ENCODE measurements around the gene PLA2G4B. TPM values are rescaled to one million over a fixed set of nuclear protein-coding genes. Genes with fewer than 3 reads are reported as not detected.

Gene PLA2G4B
- total RNA-seq, 1 donor from 2014 or later: 2.5 TPM

DNA sequence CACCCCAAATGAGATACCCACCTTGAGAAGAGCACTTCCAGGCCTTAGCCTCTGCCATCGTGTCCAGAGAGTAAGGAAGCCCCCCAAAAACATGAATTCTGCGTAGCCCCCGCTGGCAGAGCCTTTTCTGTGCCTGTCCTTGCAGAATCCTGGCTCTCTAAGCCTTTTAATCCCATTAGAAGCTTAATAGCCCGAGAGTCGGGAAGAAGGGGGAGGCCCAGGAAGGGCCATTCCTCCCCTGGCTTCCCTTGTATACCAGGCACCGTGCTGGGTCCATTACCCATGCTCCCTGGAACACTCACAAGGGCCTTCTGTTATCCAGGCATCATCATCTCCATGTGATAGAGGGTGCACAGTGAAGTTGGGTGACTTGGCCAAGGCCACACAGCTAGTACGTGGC lies 48.1 kb downstream of the PLA2G4B start:
- DNase-seq: no peak

GRCh38 chr15:41887161-41887560 lies 48.5 kb downstream of the PLA2G4B start:
- no peak for DNase-seq

DNA sequence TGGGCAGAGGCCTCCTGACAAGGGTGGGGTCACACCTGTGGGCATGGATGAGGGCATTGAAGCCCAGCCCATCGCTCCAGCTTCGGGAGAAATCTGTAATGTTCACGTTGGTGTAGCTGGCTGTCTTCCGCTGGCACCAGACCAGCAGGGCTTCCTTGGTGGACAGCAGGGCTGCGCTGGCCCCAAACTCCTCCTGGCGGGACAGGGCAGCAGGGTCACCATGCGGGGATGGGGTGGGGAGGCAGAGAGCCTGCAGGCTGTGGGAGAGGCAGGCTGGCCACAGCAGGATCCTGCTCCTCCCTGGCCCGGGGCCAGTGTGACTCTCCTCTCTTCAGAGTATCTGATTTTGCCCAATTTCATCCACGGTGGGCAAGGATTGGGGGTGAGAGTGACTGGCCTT lies 49.2 kb downstream of the PLA2G4B start:
- DNase-seq: no peak

DNA sequence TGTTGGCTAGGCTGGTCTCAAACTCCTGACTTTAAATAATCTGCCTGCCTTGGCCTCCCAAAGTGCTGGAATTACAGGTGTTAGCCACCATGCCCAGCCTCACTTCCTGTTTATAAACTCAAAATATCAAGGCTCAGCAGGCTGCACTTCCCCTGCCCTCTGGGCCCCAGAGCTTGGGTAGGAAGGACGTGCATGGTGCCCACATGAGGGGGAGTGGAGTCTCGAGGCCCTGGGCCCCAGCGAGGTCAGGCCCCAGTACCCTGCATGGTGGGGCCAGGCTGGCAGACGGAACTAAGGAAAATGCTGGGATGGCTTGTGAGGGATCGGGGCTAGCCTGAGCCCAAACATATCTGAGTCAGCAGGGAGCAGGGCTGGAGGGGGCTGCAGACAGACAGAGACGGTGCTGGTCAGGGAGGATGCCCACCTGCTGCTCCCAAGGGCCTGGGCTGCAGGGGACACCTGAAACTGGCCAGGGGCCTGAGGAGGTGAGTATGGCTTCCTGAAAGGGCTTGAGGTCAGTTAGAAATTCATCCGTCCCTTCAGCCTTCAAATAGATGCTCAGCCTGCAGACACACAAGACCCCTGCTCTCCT lies 50.1 kb downstream of the PLA2G4B start:
- DNase-seq: no peak

- DNase-seq: no peak
Observed at GRCh38 chr15:41890050-41890690, 51.5 kb downstream of the PLA2G4B start.

GRCh38 chr15:41891226-41891625 lies 52.6 kb downstream of the PLA2G4B start:
- no peak for DNase-seq

DNA sequence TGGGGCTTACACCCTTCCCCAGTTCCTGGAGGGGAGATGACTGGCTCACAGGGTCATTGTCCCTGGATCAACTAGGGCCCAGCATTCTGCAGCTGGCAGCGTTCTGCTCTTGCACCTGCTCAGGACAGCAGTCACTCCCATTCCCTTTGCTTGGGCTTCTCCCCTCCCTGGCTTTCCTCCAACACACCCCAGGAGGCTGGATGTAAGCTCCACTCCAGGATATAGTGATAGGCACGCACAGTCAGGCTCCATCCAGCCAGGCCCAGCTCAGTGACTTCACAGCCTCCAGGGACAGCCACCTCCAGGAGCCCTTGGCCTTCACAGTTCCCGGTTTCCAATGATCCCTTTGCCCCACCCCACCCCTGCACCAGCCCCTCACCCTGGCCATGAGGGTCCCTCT lies 53.3 kb downstream of the PLA2G4B start:
- no peak for DNase-seq

- DNase-seq: no peak
Observed at GRCh38 chr15:41892621-41893421, 54.2 kb downstream of the PLA2G4B start.

DNA sequence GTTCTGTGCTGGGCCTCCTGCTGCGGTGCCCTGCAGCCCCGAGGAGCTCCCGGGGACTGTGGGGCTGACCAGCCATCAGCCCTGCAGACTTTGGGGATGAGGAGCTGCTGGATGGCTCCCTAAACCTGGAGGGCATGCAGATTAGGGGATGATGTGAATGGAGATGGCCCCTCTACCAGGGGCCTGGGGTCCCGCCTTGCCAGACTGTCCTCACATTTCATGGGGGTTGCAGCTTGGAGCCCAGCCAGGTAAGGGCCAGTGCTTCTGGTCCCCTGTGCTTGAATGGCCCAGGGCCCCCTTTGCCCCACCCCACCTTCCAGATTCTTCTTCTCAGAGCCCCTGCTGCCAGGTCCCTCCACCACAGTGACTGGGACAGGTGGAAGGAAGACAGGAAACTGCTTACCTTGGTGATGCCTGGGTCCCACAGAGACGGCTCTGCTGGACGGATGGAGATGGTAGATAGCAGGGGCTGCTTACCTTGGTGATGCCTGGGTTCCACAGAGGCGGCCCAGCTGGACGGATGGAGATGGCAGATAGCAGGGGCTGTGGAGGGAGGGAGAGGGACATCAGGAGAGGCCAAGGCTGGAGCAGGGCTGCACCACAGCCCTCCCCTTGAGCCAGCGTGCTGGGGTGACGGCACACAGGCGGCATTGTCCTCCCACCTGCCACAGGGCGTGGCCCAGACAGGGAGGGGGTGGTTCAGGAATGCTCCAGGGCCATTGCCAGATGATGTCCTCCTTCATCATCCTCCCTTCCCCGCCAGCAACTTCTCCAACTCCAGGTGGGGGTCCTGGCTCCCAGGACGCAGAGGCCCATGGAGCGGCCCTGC lies 55.0 kb downstream of the PLA2G4B start, which contains the start of gene SPTBN5:
TSS of gene SPTBN5 (minus strand) at position 632 of the 829 bp plus-strand sequence. CDS start at position 76, 556 bp downstream.
- no peak for DNase-seq

GRCh38 chr15:41894251-41894790 lies 55.7 kb downstream of the PLA2G4B start:
- no peak for DNase-seq

GRCh38 chr15:41894791-41895463 lies 56.3 kb downstream of the PLA2G4B start:
- DNase-seq: peak; percentile 25

GRCh38 chr15:41895491-41895890 lies 56.8 kb downstream of the PLA2G4B start:
- DNase-seq: no peak

- DNase-seq: no peak
Observed at GRCh38 chr15:41895957-41896356, 57.3 kb downstream of the PLA2G4B start.

- no peak for DNase-seq
Observed at GRCh38 chr15:41896566-41896965, 57.9 kb downstream of the PLA2G4B start.

- DNase-seq: no peak
Observed at GRCh38 chr15:41897363-41897799, 58.7 kb downstream of the PLA2G4B start.

Small RNAs within 50 kb of the gene (small RNA-seq; reads per million reads assigned to genes)
- not detected for gene JMJD7-PLA2G4B
- not detected for gene MIR4310
- gene RNA5SP393: not detected

Other genes with a start within 250 kb of the PLA2G4B start
- gene MGA, start 178.4 kb upstream of the PLA2G4B start, total RNA-seq: 112 TPM
- gene MAPKBP1, start 64.4 kb upstream of the PLA2G4B start, total RNA-seq: 32.4 TPM
- gene JMJD7, start 10.8 kb upstream of the PLA2G4B start, total RNA-seq: 3.0 TPM
- gene SPTBN5, start 55.2 kb downstream of the PLA2G4B start, total RNA-seq: 0.16 TPM
- 2.2 TPM for gene EHD4, start 133.7 kb downstream of the PLA2G4B start, total RNA-seq
- not detected for gene PLA2G4E, start 182.2 kb downstream of the PLA2G4B start, total RNA-seq